Glomerular endothelial cell (primary cell): ENCODE measurements around the gene PPFIA1. TPM values are rescaled to one million over a fixed set of nuclear protein-coding genes. Genes with fewer than 3 reads are reported as not detected.
"Not testable (repeated sequence)": the region's sequence is repeated elsewhere in the genome, so short reads cannot be mapped to it uniquely, and the experiment has no call there.

ENCODE experiments used
- DNase-seq: peaks from one replicate; pipeline ENCODE4 v3.0.0-alpha.2; 2011; ENCODE audit warnings: low read depth, low spot score; ENCODE audit errors: extremely low read depth
- total RNA-seq: library from RNA; depleted of rRNA; stranded (reverse); fragments of >200 nt; gene quantifications from 2 replicates; pipeline ENCODE4 v1.2.3, GENCODE V29; 2015

Gene PPFIA1
- total RNA-seq, 1 donor from 2014 or later = 42.1 TPM

DNA sequence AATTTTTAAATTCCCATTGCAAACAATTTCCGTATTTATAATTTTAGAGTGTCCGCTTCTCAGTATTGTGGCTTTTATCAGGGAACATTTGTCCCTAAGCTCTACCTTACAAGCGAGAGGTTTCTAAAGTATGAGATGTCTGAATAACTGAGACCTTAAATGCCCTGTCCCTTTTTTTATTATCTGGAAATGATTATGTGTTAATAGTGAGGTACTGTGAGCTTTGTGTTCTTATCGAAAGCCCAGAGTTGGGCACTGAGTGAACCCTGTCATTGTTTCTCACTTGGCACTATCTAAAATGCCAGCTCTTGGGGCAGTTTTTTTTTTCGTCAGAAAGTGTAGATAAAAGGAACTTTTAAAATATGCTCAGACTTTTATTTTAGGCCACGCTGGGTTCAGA is 137.3 kb downstream of the PPFIA1 start:
- no peak for DNase-seq

DNA sequence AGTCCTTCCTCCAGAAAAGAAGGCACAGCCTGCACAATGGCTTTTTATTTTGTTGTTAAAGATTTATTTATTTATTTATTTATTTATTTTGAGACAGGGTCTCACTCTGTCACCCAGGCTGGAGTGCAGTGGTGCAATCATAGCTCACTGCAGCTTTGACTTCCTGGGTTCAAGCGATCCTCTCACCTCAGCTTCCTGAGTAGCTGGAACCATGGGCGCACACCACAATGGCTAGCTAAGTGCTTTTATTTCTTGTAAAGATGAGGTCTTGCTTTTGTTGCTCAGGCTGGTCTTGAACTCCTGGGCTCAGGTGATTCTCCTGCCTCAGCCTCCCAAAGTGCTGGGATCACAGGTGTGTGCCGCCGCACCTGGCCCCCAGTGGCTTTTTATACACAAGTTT is 137.8 kb downstream of the PPFIA1 start:
- DNase-seq = not testable (repeated sequence)

DNA sequence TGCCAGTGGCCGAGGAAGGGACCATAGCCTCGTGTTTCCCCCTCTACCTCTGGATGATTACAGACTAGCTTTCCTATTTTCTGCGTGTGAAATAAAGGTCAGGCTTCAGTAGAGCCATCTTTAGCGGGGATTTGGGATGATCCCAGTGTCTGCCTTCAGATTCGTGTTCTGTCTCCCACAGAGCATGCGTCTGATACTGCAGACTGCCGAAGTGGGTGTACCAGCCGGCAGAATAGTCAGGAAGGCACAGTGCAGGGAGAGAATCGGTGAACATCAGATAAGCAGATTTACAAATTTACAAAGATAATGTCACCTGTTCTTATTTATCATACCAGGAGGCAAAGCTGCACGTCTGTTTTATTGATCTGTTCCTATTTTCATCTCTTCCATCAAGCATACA is 138.9 kb downstream of the PPFIA1 start:
- DNase-seq = no peak

DNA sequence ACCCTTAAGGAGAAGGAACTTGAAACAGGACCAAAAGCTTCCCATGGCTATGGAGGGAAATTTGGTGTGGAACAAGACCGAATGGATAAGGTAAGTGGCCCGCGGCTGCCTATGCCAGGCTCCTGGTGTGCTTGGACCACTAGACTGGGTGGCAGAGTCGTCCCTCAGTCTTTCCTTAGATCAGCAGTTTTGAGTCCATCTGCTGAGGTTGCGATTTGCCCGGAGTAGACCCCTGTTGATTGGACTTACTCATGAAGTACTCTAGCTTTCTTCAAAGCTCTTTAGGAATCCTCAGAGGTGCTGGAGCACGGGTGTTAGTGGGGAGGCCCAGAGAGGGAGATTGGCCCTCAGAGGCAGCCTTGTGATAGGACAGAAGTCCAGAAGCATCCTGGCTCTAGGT is 139.4 kb downstream of the PPFIA1 start:
- no peak for DNase-seq

DNA sequence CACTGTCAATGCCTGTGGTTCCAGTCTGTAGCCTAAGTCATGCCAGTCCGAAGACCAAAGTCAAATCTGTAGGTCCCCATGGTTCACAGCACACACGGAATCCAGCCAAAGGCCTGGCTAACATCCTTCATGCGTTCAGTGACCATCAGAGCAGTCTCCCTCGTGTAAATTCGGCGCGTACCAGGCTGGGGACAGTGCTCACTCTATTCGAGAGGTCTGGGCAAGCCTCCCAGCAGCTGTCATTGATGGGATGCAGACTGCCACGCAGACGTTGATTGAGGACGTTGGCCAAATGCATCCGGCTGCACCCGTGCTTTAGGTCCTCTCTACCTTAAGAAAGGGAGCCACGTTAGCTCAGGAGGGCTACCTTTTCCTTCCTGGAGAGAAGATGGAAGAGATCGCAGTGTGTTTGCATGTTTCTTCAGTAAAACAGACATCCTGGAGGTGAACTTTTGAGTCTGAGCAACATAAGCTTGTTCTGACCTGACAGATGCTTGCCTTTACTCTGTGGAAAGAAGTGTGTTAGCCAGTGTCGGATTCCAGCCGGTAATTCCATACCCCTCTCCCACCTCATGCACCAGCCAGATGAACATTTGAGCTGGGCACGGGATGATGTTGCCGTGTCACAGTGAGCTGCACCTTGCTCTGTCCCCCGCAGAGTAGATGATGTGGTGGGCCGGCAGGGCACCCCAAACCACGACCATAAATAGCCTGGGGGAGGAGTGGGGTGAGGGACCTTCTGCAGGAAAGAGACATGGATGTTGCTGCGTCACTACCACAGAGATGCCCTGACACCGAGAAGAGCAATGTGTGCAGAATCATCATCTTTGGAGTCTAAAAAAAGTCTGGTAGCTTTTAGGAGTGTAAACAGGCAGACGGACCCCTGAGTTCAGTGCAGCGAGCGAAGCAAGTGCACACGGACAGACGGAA is 140.1 kb downstream of the PPFIA1 start:
- no peak for DNase-seq

DNA sequence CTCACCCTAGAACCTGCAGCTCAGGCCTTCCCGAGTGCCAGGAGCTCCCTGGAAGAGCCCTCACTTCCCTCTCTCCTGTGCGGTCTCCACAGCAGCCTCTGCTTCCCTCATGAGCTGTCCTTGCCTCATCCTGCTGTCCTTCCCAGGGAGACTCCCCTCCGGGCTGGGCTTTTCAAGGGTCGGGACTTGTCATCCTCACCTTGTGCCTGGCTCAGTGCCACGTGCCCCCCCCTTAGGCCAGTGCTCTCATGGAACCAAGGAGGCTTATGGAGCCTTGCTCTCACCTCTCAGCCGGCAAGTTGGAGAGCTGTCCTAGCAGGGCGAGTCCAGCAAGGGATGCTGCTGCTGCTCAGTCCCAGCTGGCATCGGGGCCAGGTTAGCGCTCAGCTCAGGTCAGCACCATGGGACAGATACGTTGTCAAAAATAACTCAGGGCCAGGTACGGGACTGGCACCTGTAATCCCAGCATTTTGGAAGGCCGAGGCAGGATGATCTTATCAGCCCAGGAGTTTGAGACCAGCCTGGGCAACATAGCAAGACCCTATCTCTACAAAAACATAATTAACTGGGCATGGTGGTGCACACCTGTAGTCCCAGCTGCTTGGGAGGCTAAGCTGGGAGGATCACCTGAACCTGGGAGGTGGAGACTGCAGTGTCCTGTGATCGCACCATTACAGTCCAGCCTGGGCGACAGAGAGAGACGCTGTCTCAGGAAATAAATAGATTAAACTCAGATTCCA is 141.4 kb downstream of the PPFIA1 start:
- no peak for DNase-seq

DNA sequence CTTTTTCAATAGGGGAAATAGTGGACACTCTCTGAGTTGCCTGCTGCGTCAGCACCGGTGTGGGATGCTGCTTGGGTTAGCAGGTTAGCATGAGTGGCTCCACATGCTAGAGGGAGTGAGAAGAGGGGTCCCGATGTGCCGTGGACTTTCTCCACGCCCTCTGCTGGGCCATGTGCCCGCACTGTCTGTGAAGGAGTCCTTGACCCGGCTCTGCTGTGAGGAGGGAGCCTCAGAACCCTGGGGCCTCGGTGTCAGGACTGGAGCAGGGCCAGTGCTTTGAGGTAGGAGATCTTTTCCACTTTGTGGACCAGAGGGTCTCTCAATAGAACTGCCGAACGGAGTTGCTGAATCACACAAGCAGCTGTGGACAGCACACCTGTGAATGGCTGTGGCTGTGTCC is 142.7 kb downstream of the PPFIA1 start:
- DNase-seq = no peak

DNA sequence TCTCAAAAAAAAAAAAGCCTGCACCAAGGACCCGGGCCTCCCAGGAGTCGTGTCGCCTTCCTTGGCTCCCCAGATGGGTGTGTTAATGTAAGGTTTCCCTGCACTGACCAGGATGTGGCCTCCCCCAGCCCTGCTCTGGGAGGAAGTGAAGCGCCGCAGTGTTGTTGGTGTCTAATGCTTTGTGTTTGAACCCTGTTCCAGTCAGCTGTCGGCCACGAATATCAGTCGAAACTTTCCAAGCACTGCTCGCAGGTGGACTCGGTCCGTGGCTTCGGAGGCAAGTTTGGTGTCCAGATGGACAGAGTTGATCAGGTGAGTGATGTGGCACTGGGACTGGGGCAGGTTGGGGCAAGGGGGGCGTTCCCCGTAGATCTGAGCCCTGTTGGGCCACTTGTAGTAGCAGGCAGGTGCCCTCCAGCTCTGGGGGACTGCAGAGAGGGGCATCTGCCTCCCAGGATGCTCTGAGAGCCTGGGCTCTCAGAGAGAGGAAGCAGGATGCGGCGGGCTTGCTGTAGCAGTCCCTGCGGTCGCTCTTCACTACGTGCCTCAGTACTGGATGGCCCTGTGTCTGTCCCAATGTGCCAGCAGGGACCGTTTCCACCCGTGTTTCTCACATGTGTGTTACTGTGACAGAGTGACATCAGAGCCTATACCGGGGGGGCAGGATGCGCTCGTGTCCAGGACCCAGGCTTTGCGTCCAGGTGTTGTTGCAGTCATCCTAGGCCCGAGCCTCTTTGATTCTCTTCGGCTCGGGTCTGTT is 144.0 kb downstream of the PPFIA1 start:
- no peak for DNase-seq

DNA sequence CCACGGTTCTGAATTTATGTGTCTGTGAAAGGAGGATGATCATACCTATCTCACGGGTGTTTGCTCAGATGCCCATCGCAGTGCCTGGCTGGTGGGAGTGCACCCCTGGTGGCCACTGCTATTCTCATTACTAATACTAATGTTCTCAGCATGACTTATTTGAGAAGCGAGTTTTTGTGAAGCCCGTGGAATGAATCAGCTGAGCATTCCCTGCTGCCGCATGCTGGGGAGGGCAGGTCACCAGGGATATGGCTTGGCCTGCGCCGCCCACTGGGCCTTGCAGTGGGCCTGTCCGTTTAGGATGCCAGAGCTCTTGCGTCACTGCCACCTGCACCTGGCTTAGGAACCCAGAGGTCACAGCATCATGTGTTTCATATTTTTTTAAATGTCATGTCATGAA is 144.7 kb downstream of the PPFIA1 start:
- DNase-seq = no peak

DNA sequence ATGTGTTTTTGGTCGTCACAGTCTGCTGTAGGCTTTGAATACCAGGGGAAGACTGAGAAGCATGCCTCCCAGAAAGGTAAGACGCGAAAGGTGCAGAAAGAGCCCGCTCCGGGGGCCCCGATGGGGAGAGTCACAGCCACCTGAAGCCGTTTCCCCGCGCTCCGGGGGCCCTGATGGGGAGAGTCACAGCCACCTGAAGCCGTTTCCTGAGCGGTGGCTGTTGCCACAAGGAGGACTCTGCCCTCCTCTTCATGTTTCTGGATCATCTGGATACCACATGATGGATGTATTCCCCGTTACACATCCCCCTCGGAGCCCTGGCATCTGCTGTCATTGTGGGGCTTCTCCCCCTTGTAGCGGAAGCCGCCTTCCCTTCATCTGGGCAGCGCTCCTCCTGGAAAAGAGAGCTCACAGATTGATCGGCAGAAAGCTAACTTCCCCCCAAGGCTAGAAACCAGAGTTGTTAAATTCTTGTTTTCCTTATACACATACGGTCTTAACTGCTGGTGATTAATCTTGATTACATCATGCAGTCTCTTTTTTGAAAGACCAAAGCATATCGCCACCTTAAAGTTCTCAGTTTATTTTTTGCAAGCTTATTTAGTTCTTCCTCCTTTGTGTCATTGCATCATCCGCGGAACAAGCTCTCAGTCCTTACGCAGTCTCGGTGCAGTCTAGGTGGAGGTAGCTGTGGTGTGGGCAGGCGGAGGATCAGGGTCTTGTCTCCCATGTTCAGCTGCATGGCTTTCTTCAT is 145.3 kb downstream of the PPFIA1 start:
- DNase-seq = no peak

DNA sequence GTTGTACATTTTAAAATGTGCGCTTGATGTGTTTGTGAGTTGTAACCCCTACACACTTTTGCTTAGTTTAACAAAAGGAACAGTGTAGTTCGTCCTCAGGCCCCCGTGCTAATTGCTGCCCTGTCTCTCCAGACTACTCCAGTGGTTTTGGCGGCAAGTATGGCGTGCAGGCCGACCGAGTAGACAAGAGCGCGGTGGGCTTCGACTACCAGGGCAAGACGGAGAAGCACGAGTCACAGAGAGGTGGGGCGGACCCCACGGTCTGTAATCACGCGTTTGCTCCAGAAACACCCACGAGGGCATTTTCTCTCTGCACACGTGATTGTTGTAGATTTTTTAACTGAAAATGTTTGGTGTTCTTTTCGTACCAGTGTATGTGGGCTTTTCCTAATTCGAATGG is 146.4 kb downstream of the PPFIA1 start:
- no peak for DNase-seq

DNA sequence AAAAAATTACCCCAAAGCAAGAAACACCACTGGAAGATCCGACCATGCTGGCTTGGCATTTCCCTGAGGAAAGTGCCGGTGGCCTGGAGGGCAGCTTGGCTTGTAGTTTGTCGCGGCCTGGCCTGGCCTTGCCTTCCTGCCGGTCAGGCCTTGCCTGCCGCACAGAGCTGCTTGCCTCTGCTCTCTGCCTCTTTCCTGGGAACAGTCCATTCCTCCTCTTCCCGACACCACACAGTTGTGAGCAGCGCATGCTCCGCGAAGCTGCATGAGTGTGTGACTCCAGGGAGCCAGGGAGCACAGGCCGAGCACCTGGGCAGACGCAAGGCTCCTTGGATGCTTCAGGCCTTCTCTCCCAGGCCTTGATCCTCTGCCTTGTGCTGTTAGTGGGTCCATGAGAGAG is 147.6 kb downstream of the PPFIA1 start:
- DNase-seq = no peak

DNA sequence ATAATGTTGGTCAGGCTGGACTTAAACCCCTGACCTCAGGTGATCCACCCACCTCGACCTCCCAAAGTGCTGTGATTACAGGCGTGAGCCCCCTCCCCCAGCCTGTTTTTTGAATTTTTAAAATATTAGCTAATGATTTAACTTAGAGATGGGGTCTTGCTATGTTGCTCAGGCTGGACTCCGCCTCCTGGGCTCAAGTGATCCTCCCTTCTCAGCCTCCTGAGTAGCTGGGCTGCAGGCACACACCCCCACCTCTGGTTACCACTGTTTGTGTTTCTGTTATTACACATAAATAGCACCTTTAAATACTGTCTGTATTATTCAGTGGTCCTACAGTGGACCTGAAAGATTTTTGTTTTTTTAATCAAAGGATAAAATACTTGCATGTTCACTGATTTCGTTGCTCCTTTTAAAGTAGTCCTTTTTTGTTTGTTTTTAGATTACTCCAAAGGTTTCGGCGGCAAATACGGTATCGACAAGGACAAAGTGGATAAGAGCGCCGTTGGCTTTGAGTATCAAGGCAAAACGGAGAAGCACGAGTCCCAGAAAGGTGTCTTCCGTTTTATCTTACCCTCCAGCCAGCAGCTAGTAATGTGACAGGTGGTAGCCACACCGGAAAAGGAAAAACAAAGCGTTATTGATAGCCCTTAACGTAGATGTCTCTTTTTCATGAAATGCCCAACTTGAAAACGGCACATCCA is 149.0 kb downstream of the PPFIA1 start:
- no peak for DNase-seq

DNA sequence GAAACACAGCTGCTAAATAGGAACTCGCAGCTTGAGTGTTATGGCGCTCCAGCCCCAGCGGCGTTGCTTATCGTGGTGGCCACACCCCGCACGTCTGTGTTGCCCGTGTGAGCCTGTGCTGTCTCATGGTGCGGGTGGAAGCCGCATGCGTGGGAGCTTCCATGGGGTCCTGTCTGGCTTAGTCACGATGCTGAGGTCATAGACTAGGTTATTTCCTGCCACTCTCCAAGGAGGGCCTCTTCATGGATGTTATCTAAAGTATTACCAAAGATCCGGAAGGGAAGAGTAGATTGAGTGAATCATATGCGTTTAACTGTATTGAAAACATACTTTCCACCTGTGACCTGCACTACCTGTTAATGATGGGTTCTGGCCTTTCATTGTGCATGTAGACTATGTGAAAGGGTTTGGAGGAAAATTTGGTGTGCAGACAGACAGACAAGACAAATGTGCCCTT is 149.5 kb downstream of the PPFIA1 start:
- DNase-seq = no peak

DNA sequence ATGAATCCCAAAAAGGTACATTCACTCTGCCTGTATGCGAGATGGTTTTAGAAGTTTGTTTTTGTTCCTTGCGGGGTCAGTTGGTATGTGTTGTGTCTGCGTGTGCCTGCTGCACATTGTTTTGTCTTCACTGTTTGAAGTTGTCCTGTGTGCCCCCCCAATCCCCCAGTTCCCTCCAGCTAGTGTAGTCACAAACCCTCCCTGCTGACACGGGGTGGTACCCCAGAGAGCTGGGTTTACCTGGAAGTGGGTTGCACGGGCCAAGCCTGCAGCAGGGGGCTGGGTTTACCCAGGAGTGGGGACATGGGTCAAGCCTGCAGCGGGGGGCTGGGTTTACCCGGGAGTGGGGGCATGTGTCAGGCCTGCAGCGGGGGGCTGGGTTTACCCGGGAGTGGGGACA is 150.0 kb downstream of the PPFIA1 start:
- no peak for DNase-seq

DNA sequence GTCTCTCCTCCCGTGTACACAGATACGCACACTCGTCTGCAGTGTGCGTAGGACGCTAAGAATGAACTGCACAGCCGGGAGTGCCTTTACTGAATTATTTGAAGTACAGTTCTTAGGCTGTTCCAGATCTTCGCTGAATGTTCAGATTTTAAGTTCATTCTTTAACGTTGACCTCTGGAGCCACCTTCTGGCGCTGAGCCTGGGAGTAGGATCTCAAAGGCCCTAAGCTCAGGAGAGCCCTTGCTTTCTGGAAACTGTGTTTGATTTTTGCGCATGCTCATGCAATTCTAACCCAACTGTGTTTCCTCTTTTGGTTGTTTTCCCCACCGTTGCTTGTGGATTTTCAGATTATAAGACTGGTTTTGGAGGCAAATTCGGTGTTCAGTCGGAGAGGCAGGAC is 150.6 kb downstream of the PPFIA1 start:
- no peak for DNase-seq

DNA sequence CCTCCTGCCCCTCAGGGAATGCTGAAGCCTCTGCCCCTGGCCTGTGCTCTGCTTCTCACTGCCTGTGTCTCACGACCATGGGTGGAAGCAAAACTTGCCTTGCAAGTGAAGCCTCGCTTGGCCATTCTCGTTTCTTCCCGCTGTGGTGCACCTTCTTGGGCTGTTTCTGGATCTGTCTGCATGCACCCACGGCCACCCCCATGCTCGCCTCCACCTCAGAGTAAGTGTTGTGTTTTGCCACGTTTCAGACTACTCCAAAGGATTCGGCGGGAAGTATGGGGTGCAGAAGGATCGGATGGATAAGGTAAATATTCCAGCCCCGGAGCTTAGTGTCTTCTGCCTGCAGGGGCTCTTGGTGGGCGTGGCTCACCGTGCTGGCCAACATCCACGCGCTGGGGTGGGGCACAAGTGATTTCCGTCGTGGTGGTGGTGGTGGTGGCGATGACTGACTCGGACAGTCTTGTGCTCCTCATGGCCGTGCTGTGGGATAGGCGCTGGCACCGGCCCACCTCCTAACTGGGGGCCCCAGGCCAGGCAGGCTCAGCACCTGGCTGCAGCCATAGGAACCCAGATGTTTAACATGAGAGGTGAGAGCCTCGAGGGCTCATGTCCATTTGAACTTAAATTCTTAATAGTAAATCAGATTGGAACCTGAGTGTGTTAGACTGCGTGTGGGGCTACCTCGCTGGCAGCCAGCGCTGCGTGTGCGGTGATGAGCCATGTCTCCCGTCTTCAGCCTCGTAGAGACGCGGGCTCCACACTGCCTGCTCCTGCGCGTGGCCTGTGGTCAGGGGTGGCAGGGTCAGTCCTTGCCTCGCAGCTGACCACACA is 152.4 kb downstream of the PPFIA1 start:
- DNase-seq = no peak

DNA sequence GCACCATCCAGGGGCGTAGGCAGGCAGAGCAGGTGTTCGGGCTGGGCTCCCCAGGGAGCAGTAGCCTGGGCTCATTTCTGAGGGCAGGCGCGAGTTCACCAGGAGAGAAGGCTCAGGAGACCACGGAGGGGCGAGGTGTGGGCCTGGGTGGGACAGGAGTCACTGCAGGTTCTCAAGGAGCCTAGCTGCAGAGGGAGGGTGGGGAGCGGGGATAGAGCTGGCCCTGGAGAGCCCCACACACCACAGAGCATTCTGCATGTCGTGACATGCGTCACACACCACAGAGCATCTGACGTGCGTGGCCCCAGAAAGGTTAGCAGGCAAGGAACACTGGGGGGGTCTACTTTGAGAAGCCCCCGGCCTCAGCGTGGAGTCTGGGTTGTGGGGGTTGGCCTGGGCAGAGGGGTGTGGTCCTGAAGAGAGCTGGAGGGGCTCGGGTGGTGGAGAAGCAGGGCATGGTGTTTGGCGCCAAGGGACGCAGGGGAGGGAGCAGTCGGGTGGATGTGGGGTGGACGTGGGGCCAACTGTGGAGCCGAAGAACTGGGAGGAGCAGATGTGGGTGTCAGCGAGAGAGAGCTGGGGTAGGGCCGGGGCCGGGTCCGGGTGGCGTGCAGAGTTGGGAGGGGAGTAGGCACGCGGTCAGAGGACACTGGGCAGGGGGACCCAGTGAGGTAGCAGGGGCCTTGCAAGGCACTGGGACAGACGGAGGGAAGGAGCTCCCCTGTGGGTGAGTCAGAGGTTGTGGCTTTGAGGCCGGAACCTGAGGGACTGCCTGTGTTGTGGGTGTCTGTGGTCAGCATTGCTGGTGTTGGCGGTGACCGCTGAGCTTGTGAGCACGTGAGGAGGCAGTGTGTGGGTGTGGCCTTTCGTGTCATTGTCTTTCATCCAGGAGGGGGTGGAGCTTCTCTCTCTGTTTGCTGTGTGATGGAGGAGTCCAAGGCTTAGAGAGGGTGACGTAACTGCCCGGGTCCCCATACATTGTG is 153.3 kb downstream of the PPFIA1 start:
- DNase-seq = no peak
